Ureter (tissue), 1 donor: ENCODE measurements around the gene CFAP92. TPM values are rescaled to one million over a fixed set of nuclear protein-coding genes. Genes with fewer than 3 reads are reported as not detected.

Experiments
- DNase-seq: peaks from one replicate; pipeline ENCODE4 v3.0.0-alpha.2; 2020; ENCODE audit warnings: low spot score
- total RNA-seq: library from RNA; stranded (reverse); gene quantifications from one replicate; pipeline ENCODE4 v1.2.4, GENCODE V29; 2023
- donor health status: DM: yes; HTN: yes; CAD: no.

CFAP92 gene
- total RNA-seq, 1 donor from 2014 or later = 2.1 TPM

DNA sequence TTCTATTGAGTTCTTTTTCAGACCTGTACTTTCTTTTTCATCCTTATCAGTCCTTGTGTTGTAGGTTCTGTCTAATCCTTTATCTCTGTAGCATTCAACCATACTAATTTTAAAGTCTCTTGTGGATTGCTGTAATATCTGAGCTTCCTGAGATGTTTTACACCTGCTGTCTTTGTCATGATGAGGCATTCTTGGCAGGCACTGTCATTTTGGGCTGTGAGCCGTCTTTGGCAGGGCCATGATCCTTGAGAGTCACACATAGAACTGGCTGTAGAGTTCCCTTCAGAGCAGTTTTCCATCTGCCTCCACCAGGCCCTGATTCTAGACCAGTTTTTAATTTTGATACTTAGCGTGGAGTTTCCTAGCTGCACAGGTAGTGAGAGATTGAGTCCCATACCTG lies 13.9 kb upstream of the CFAP92 start:
- DNase-seq = no peak

DNA sequence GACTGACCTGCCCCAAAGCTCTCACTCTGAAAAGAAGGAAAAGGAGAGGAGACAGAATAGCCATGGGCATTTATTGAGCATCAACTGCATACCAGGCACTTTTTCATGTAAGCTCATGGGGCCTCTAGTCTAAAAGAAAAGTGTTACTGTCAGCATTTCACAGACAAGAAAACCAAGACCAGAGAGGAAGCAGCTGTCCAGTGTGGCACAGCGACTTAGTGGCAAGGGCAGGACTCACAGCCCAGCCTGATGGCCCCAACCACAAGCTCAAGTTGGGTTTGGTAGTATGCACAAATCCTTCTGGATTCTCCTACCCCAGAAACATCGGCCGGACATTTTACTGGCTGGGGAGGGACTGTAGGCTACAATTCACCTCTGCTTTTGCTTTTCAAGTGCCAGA lies 13.0 kb upstream of the CFAP92 start:
- DNase-seq = no peak

DNA sequence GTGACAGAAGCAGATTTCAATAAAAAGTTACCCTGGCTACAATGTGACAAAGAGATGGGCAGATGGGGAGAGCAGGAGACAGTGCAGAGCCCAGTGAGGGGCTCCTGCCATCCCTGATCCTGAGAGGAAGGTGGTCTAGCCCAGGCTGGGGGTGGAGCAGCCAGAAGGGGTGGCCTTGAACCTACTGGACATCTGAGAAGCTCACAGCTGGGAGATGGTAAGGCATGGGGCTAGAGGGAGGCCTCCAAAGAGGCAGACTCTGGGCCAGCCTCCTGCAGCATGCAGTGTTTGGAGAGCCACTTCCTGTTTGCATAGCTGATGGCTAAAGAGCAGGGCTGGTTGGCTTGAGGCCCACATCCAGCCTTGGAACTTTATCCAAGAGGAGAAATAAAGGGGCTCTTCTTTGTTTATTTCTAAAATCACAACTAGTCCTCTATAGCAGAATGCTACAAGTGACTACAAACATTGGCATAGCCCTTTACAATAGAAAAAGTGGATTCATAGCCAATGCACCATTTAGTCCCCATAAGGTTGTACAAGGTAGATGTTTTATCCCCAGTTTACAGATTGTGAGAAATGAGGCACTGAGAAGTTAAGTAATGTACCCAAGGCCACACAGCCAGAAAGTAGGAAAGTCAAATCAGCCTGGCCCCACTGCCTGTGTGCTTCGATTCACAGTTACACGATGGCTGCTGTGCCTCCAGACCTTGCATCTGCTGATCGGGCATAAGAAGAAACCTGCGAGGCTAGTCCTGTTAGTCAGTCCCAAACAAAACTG lies 11.8 kb upstream of the CFAP92 start:
- no peak for DNase-seq

DNA sequence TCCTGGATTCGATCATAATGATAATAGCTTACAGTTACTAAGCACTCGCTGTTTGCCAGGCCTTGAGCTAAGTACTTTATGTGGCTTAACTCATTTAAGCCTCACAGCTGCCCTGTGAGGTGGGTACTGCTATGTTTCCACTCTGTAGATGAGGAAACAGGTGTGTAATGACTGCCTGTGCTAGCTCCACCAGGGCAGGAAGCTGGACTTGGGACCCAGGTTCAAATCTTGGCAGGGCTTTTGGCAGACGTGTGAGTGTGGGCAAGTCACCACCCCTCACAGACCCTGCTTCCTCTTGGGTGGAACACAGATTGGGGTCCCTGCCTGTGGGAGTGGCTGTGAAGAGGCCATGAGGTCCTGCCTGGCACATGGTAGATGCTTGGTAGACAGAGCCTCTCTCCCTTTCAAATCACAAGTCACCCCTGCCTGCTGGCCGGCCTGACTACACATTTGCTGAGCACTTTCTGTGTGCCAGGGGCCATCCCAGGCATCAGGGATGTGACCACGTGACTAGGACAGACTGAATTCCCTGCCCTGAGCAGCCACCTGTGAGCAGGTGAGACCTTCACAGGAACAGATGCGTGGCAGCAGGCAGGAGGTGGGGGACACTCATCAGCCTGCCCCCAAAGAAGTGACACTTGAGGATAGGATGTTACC lies 10.9 kb upstream of the CFAP92 start:
- DNase-seq = no peak

DNA sequence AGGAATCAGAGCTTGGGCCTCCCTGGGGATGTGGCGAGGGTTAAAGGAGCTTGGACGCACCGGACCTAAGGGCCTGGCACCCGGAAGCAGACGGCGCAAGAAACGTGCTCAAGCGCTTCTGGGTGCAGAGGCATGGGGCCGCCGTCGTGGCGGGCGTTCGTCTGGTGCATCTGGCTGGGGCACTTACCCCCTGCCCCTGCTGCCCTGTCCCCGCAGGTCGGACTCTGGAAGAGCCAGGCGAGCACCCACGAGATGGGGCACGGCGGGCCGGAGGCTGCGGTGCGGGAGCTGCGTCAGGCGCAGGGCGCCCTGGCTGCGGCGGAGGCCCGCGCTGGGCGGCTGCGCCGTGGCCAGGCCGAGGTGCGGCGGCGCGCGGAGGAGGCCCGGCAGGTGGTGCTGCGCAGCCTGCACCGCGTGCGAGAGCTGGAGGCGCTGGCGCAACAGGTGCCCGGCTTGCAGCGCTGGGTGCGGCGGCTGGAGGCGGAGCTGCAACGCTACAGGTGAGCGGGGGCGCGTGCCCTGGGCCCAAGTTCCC lies 9.8 kb upstream of the CFAP92 start:
- no peak for DNase-seq

DNA sequence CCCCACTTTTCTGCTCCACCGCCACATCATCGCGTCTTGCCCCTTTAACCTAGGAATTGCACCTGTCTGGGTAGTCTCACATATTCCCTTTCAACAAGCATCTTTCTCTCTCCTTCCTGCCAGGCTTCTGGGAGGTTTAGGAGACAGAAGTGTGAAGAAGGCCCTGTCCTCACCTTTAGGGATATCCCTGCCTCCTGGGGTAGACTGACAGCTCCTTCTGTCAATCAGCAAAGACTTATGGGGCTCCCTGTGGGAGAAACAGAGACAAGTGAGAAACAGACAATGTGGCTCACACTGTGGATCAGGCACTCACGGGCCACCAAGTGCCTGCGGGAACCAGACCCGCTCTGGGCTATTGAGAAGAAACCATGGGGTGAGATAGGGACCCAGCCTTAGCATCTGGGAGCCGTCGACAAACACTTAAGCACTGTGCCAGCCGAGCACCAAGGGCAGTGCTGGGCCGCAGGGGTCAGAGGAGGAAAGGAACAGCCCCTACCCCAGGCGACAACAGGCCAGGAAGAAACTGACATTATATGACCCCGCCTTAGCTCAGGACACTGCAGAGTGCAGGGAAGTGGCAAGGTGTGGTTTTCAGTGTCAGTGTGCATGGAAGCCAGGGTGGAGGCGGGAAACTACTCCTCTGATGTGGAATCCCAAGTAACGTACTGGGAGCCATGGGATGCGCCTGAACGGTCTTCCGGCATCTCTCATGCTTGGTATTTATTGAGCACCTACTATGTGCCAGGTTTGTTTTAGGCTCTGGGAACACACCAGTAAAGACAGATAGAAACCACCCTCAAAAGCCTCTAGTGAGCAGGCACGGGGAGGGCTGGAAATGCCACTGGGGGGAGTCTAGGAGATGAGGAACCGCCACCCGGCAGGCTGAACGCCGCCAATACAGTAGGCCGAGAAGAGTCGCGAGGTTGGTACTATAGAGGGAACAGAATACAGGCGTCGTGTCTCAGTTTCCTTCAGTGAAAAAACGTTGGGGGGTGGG lies 9.0 kb upstream of the CFAP92 start:
- DNase-seq = no peak

DNA sequence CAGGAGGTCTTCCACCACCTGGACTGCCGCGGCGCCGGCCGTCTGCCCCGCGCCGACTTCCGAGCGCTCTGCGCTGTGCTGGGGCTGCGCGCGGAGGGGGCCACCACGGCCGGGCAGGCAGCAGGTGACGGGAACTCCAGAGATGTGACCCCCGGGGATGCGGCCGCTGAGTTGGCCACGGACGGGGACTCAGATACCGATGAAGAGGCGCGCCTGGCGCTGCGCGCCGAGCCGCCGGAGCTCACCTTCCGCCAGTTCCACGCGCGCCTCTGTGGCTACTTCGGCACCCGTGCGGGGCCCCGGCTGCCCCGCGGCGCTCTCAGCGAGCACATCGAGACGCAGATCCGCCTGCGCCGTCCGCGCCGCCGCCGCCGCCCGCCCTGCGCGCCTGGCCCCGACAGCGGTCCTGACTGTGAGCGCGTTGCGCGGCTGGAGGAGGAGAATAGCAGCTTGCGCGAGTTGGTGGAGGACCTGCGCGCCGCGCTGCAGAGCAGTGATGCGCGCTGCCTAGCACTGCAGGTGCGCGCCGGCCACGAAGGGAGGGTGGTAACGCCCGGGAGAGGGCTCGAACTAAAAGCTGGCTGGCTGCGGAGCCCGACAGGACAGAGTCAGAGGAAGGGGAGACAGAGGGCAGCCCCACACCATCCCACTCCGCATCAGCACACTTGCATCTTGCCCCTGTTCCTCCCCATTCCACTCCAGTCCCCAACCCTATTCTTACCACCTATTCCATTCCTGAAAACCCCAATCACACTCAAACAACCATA lies 8.1 kb upstream of the CFAP92 start:
- DNase-seq = no peak

DNA sequence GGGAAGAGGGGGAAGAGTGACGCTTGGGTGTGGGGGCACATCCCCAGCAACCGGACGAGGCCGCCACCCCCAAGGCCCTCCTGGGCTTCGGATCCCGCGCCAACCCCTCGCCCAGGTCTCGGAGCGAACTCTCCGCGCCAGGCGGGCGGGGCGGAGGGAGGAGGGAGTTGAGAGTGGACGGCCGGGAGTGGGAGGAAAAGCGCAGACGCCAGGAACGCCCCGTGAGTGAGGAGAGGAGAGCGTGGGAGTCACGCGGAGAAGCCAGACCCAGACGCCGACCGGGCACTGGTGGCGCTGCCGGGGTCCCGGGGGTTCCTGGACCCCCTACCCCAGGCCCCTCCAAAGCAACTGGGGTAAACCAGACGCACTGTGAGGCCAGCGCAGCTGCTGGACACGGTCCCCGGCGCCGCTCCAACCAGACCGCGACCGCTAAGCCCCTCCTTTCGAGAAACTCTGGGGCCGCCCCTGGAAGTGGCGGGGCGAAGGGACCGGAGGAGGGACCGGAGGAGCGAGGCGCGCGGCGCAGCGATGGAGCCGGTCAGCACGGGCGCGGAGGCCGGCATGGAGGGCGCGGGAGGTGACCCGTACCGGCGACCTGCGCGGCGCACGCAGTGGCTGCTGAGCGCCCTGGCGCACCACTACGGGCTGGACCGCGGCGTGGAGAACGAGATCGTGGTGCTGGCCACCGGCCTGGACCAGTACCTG lies 7.4 kb upstream of the CFAP92 start, which contains the start of gene EFCC1:
Gene EFCC1 (plus strand): TSS at position 204 of the 705 bp plus-strand sequence. CDS start 325 bp downstream, at position 529.
- DNase-seq = no peak

DNA sequence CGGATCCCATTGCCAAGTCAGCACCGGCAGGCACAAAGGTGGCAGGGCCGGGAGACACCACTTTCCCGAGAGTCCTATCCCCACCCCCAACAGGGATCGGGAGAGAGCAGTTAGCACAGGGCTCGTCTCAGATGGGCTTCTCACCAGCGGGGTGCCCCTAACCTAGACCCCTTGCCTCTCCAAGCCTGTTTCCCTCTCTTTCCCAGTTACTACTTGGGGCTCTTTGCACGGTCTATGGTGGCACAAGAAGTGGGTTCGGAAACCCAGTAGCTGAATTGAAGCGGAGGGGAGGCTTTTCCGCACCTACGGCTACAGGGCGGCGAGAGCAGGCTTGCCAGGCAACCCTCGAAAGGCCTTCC lies 6.8 kb upstream of the CFAP92 start:
- no peak for DNase-seq

DNA sequence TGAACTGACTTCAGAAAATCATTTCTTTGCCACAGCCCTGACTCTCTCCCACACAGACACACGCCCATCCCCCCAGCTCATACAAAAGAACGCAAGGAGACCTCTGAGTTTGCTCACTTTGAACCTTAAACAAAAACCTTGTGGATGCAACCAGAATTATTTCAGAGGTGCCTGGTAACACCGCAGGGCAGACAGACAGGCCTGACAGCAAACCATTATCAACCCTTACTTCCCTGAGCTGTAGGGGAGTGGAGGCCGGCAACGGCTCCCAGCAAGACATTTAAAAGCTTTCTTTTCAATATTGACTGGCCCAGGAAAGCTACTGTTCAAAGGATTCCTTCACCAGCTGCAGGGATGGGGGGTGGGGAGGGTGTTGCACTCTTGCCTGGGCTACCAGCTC lies 5.2 kb upstream of the CFAP92 start:
- no peak for DNase-seq

DNA sequence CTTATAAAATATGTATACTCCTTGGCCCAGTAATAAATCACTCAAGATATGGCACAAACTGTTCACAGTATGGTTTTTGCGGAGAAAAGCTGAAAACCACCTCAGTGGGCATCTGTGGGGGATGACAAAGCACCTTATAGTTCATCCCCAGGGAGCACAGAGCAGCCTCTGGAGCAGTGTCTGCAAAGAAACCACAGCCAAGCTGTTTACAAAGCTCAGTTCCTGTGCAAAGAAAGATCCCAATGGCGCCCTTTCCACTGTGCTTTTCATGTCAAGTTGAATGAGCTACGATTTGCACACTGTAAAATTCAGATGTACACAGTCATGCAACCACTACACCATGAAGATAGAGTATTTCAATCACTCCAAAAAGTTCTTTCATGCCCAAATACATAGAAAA lies 4.7 kb upstream of the CFAP92 start:
- no peak for DNase-seq

DNA sequence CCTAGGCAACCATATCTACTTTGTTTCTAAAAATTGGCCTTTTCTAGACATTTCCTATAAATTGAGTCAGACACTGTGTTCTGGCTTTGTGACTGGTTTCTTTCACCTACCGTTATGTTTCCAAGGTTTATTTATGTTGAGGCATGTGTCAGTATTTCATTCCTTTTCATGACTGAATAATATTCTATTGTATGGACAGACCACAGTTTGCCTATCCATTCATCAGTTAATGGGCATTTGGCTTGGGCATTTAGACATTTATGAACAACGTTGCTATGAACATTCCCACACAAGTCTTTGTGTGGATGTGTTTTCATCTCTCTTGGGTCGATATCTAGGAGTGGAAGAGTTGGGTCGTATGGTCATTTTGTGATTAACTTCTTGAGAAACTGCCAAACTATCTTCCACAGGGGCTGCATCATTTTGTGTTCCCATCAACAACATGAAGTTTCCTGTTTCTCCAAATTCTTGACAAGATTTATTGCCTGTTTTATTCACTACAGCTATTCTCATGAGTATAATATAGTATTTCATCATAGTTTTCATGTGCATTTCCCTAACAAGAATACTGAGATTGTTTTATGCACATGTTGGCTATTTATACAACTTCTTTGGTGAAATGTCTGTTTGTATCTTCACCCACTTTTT lies 3.7 kb upstream of the CFAP92 start:
- no peak for DNase-seq

DNA sequence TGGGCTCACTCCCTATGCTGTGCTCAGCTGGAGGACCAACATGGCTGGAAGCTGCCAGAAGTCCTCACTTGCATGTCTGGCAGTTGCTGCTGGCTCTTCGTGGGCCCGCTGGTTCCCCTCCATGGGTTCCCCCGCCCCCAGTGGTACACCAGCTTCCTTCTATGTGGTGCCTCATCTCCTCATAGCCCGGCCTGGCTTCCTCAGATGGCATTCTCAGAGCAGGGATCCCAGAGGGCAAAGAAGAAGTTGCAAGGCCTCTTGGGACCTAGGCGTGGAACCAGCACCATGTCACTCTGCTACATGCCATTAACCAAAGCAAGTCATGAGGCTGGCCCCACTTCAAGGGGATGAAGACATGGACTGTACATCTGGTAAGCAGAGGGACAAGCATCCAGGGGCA lies 2.9 kb upstream of the CFAP92 start:
- DNase-seq = no peak

DNA sequence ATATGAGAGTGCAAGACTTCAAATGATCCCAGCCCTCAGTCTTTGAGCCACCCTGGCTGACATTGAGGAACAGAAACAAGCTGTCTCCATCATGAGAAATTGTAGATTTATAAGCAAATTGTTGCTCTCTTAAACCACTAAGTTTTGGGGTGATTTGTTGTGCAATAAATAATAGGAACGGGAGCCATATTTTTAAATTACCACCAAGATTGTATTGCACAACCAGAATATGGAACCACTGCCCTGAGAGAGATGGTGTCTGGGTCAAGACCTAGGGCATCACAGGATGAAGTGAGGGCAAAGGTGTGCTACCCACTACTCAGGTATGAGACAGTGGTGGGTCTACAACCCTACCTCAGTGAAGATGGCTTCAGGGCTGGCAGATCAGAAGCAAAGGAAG lies 2.3 kb upstream of the CFAP92 start:
- DNase-seq = no peak

DNA sequence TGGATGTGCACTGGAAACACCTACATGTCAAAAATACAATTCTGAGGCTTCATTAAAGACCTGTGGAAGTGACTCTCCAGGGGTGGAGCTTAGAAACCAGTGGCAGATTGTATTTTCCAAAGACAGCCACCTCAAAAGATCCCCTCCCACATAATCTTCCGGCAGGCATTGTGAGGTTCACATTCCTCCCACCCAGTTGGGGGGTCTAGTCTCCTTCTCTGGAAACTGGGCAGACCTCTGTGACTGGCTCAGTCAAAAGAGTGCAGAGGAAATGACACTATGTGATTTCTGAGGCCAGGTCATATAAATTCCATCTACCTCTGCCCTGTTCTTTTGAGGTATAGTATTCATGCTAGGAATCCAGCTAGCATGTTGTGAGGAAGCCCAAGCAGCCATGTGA lies 1.9 kb upstream of the CFAP92 start:
- DNase-seq = no peak

DNA sequence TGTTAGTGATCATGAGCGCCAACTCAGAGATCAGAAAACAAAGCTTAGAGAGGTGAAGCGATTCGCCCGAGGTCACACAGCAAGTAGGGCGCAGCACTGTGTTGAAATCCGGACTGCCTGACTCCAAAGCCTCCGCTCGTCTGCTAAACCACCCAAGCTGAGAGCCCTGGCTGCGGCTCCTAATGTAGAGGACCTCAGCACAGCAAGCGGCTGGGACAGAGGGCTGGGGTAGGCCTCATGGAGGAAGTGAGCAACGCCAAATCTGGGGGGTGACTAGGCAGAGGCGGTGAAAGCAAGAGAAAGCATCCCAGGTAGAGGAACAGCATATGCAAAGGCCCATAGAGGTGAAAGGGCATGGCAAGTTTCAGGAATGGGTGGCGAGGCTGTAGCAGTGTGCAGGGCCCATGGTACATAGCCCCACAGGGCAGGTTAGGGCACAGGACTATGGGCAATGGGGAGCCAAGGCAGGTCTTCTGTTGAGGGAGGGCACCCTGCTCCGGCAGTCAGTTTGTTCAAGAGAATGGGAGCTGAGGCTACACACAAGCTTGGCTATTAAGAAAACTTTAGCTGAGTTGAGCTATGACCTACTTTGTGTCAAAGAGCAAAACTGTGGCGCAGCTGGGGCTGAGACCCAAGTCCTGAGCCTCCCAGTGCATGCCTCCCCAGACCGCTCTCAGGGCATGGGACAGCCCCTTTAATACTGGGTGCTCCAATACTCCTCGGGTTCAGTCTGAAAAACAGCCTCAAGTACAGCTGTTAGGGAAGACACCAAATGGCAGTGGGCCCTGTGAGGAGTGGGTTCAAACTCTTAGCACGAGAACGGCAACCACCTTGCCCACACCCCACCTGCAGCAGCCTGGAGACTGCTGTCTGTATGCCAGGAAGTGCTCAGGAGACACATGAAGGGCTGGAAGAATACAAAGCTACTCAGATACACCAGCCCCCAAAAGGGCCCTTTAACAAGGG lies 988 bp upstream of the CFAP92 start:
- DNase-seq = no peak

DNA sequence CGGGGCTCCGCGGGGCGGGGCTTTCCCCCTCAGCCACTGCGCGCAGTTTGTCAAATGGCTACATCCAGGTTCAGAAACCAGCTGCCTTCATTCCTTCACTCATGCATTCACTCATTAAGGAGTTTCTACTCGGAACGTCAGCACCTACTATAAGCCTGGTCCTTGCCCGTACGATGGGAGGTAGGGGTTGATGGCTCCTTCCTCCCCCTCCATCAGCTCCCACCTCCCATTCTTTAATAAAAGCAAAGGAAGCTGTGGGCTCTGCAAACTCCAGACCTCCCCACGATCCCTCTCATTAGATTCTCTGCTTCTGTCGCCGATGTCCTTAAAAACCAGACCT lies 267 bp upstream of the CFAP92 start:
- no peak for DNase-seq

DNA sequence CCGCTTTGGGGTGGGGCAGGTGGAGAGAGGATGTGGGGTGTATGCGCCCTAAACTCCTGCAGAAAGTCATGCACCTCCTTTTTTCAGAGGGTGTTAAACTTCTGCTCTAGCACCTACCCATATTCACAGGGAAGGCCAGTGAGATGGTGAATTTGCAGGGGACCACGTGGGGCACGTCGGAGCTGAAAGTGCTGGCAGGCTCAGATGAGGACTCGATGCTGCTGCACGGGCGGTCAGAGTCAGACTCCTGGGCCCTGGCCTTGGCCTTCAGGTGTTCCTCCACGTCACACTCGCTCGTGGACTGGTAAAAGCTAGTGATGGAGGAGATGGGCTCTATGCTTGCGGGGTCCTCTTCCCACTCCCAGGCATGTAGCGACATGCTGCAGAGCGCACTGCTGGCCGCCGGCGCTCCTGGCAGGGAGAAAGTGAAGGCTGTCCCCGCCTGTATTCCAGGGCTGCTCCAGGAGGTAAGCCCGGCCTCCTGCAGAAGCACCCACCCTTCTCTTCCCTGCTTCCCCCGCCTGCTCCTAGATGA lies 883 bp downstream of the CFAP92 start:
- no peak for DNase-seq
